H1 (cell line): ENCODE measurements around the gene TTC13. TPM values are rescaled to one million over a fixed set of nuclear protein-coding genes. Genes with fewer than 3 reads are reported as not detected.

ENCODE experiments used
- CTCF ChIA-PET: fragments of 300-600 bp; sonication (Branson Sonifier 250); formaldehyde crosslinking; loops from one replicate; lab custom pipeline; 2021; ENCODE audit not compliant: partially characterized antibody; lab: Charles Lee
- POLR2A ChIA-PET: fragments of 300-600 bp; sonication (Branson Sonifier 250); formaldehyde crosslinking; loops from one replicate; lab custom pipeline; 2021; ENCODE audit warnings: inconsistent platforms; ENCODE audit not compliant: partially characterized antibody; lab: Charles Lee
- DNase-seq, 2 experiments: peaks; one replicate each; pipeline versions ENCODE4 v3.0.0 to v3.0.0-alpha.2; 2010 to 2022; ENCODE audit warnings: low spot score in 2 of 2, low read depth in 1 of 2, mixed read lengths in 1 of 2
- FAIRE-seq: peaks from 2 replicates; lab custom pipeline; 2011; peaks lifted over from hg19 to GRCh38; lab: Jason Lieb, UNC
- H2AFZ ChIP-seq: 2 replicates; pipeline ENCODE4 v1.8.1; 2012; ENCODE audit warnings: low read length, inconsistent platforms
- H2AK5ac ChIP-seq: 2 replicates; pipeline ENCODE4 v1.6.1; 2013; ENCODE audit warnings: low read depth, low read length
- H2BK120ac ChIP-seq: replicated peaks from 2 replicates; pipeline ENCODE3; 2013; ENCODE audit warnings: low read depth, low read length, inconsistent platforms
- H2BK12ac ChIP-seq: 2 replicates; pipeline ENCODE4 v1.6.1; 2013; ENCODE audit warnings: low read depth, low read length
- H2BK15ac ChIP-seq: 2 replicates; pipeline ENCODE4 v1.6.1; 2013; ENCODE audit warnings: low read length
- H2BK20ac ChIP-seq: 2 replicates; pipeline ENCODE4 v1.6.1; 2013; ENCODE audit warnings: low read length
- H2BK5ac ChIP-seq: 2 replicates; pipeline ENCODE4 v1.6.1; 2013; ENCODE audit warnings: low read depth, low read length
- H3K14ac ChIP-seq: 2 replicates; pipeline ENCODE4 v1.6.1; 2013; ENCODE audit warnings: inconsistent platforms; ENCODE audit not compliant: insufficient read length
- H3K18ac ChIP-seq: 2 replicates; pipeline ENCODE4 v1.6.1; 2013; ENCODE audit warnings: low read length; ENCODE audit errors: extremely low read depth
- H3K23ac ChIP-seq: 2 replicates; pipeline ENCODE4 v1.6.1; 2013; ENCODE audit warnings: inconsistent platforms; ENCODE audit not compliant: insufficient read length
- H3K23me2 ChIP-seq: 2 replicates; pipeline ENCODE4 v1.6.1; 2013; ENCODE audit warnings: low read depth, low read length
- H3K27ac ChIP-seq: 2 replicates; pipeline ENCODE4 v1.6.1; 2011; ENCODE audit warnings: low read depth, low read length, inconsistent platforms
- H3K27me3 ChIP-seq, 4 experiments: replicated peaks in 1 of 4; 1 replicate in 1 of 4; 2 replicates in 3 of 4; pipeline versions ENCODE4 v1.6.1 to v1.8.1; 2011 to 2013; ENCODE audit warnings: low read length in 3 of 4, mild to moderate bottlenecking in 3 of 4, inconsistent platforms in 2 of 4, mixed read lengths in 2 of 4, moderate library complexity in 1 of 4; ENCODE audit not compliant: control insufficient read depth in 3 of 4, insufficient read depth in 3 of 4; ENCODE audit errors: extremely low read depth in 1 of 4
- H3K36me3 ChIP-seq, 4 experiments: 2 replicates each; pipeline versions ENCODE4 v1.6.1 to v1.8.1; 2011 to 2013; ENCODE audit warnings: mild to moderate bottlenecking in 4 of 4, low read length in 3 of 4, moderate library complexity in 2 of 4, control low read depth in 1 of 4, inconsistent platforms in 1 of 4; ENCODE audit not compliant: insufficient read depth in 4 of 4, control insufficient read depth in 2 of 4
- H3K4ac ChIP-seq: replicated peaks from 2 replicates; pipeline ENCODE3; 2013; ENCODE audit warnings: low read length, low read depth, mixed read lengths, inconsistent platforms; ENCODE audit not compliant: insufficient read length
- H3K4me1 ChIP-seq, 4 experiments: replicated peaks in 1 of 4; 1 replicate in 1 of 4; 2 replicates in 3 of 4; pipeline versions ENCODE4 v1.6.1 to v1.8.1; 2011 to 2013; ENCODE audit warnings: low read length in 3 of 4, inconsistent platforms in 2 of 4, mixed read lengths in 1 of 4; ENCODE audit not compliant: insufficient read depth in 4 of 4, control insufficient read depth in 3 of 4
- H3K4me2 ChIP-seq, 2 experiments: 2 replicates each; pipeline versions ENCODE4 v1.6.1 to v1.8.1; 2011 to 2013; ENCODE audit warnings: low read depth in 2 of 2, low read length in 2 of 2, control low read depth in 1 of 2, inconsistent platforms in 1 of 2, mild to moderate bottlenecking in 1 of 2; ENCODE audit not compliant: insufficient read depth in 1 of 2
- H3K4me3 ChIP-seq, 4 experiments: fragments of 200-600, 300-600 bp in 1 of 4; sonication (generic), shearing (Covaris generic), sonication (Bioruptor Twin) in 1 of 4; 2 replicates each; pipeline versions ENCODE4 v1.5.1 to v1.8.1; 2011 to 2016; ENCODE audit warnings: low read length in 4 of 4, low read depth in 3 of 4, control low read depth in 2 of 4, inconsistent platforms in 2 of 4, mild to moderate bottlenecking in 2 of 4, mixed read lengths in 1 of 4, moderate library complexity in 1 of 4; ENCODE audit not compliant: insufficient read depth in 2 of 4; ENCODE audit errors: extremely low read depth in 1 of 4
- H3K56ac ChIP-seq: replicated peaks from 2 replicates; pipeline ENCODE3; 2013; ENCODE audit warnings: low read depth, mild to moderate bottlenecking, mixed read lengths, low read length, inconsistent platforms; ENCODE audit not compliant: insufficient read length
- H3K79me1 ChIP-seq: 2 replicates; pipeline ENCODE4 v1.6.1; 2013; ENCODE audit warnings: low read depth, low read length, control low read depth
- H3K79me2 ChIP-seq, 2 experiments: 2 replicates each; pipeline versions ENCODE4 v1.6.1 to v1.8.1; 2012 to 2013; ENCODE audit warnings: low read length in 2 of 2, mild to moderate bottlenecking in 2 of 2, inconsistent platforms in 1 of 2; ENCODE audit not compliant: insufficient read depth in 2 of 2, control insufficient read depth in 1 of 2
- H3K9ac ChIP-seq, 4 experiments: replicated peaks in 1 of 4; 1 replicate in 1 of 4; 2 replicates in 3 of 4; pipeline versions ENCODE4 v1.6.1 to v1.8.1; 2011 to 2013; ENCODE audit warnings: low read depth in 3 of 4, low read length in 3 of 4, control low read depth in 2 of 4, mild to moderate bottlenecking in 2 of 4, moderate library complexity in 2 of 4, inconsistent platforms in 1 of 4; ENCODE audit errors: extremely low read depth in 1 of 4
- H3K9me3 ChIP-seq, 2 experiments: 2 replicates each; pipeline versions ENCODE4 v1.6.1 to v1.8.1; 2012 to 2013; ENCODE audit warnings: mild to moderate bottlenecking in 2 of 2, moderate library complexity in 2 of 2, control low read depth in 1 of 2, inconsistent platforms in 1 of 2, low read depth in 1 of 2, low read length in 1 of 2, mixed read lengths in 1 of 2; ENCODE audit not compliant: insufficient read depth in 2 of 2
- H4K20me1 ChIP-seq, 2 experiments: replicated peaks in 1 of 2; 2 replicates each; pipeline versions ENCODE3 to v1.8.1; 2011 to 2013; ENCODE audit warnings: inconsistent platforms in 2 of 2, low read length in 2 of 2, mild to moderate bottlenecking in 1 of 2; ENCODE audit not compliant: insufficient read depth in 2 of 2, control insufficient read depth in 1 of 2
- H4K5ac ChIP-seq: 2 replicates; pipeline ENCODE4 v1.6.1; 2013; ENCODE audit warnings: low read length, low read depth, mixed read lengths, inconsistent platforms; ENCODE audit not compliant: insufficient read length
- H4K8ac ChIP-seq: 2 replicates; pipeline ENCODE4 v1.8.0; 2013; ENCODE audit warnings: mild to moderate bottlenecking, moderate library complexity, low read length, inconsistent platforms; ENCODE audit not compliant: insufficient read depth; ENCODE audit errors: extremely low read depth
- H4K91ac ChIP-seq: replicated peaks from 2 replicates; pipeline ENCODE3; 2013; ENCODE audit warnings: low read length, mixed read lengths, inconsistent platforms; ENCODE audit not compliant: insufficient read length
- CBX8 ChIP-seq: fragments of 300-800, 300-1000 bp; sonication (generic); IDR thresholded peaks from 2 replicates; pipeline ENCODE4 v1.7.1; 2016; ENCODE audit warnings: low read depth, low read length, borderline replicate concordance
- EZH2 ChIP-seq: fragments of 200-600 bp; sonication (generic); IDR thresholded peaks from 2 replicates; pipeline ENCODE4 v1.7.1; 2012; ENCODE audit warnings: low read depth, mild to moderate bottlenecking, moderate library complexity, low read length, inconsistent platforms; ENCODE audit not compliant: severe bottlenecking
- GABPA ChIP-seq: IDR thresholded peaks from 2 replicates; pipeline ENCODE4 v1.6.1; 2011; ENCODE audit warnings: mild to moderate bottlenecking, low read length, moderate library complexity, borderline replicate concordance; ENCODE audit not compliant: insufficient read depth
- JUND ChIP-seq: IDR thresholded peaks from 2 replicates; pipeline ENCODE4 v1.6.1; 2011; ENCODE audit warnings: mild to moderate bottlenecking, improper control_type of control experiment, low read length
- RAD21 ChIP-seq, 2 experiments: IDR thresholded peaks in 1 of 2; conservative IDR thresholded peaks in 1 of 2; 2 replicates each; pipeline ENCODE4 v1.6.1; 2011; ENCODE audit warnings: low read depth in 2 of 2, low read length in 2 of 2, improper control_type of control experiment in 1 of 2, inconsistent platforms in 1 of 2, mild to moderate bottlenecking in 1 of 2, moderate library complexity in 1 of 2
- RBBP5 ChIP-seq: IDR thresholded peaks from 2 replicates; pipeline ENCODE4 v1.7.1; 2012; ENCODE audit warnings: low read depth, mild to moderate bottlenecking, inconsistent platforms, low read length, moderate library complexity, borderline replicate concordance
- RXRA ChIP-seq: IDR thresholded peaks from 2 replicates; pipeline ENCODE4 v1.6.1; 2011; ENCODE audit warnings: low read depth, mild to moderate bottlenecking, low read length, moderate library complexity; ENCODE audit not compliant: insufficient read depth
- SP4 ChIP-seq: IDR thresholded peaks from 2 replicates; pipeline ENCODE4 v1.6.1; 2012; ENCODE audit warnings: low read length, inconsistent platforms
- TAF7 ChIP-seq: optimal IDR thresholded peaks from 2 replicates; pipeline ENCODE3; 2011; ENCODE audit warnings: low read depth, mild to moderate bottlenecking, inconsistent platforms, low read length, moderate library complexity, borderline replicate concordance
- WGBS, 2 experiments: shearing (Covaris generic) in 1 of 2; methylation state at CpG; one replicate each; pipeline versions ENCODE4 v1.1.6 to v1.1.7; 2013 to 2015; ENCODE audit warnings: low lambda C conversion rate in 2 of 2, mixed read lengths in 2 of 2, inconsistent platforms in 1 of 2, low coverage in 1 of 2, missing lambda C conversion rate in 1 of 2; ENCODE audit not compliant: insufficient replicate concordance in 2 of 2, insufficient coverage in 1 of 2, insufficient read length in 1 of 2; ENCODE audit errors: extremely low coverage in 1 of 2, missing lambda C conversion rate in 1 of 2; 5-methylcytosine and 5-hydroxymethylcytosine counted together
- polyA plus RNA-seq, 7 experiments: library from polyadenylated mRNA; depleted of rRNA in 3 of 7; stranded (reverse) in 5 of 7; unstranded in 2 of 7; fragments of >200 nt in 5 of 7; fragments of 200-250 nt in 2 of 7; gene quantifications; 1 replicate in 5 of 7; 2 replicates in 1 of 7; 4 replicates in 1 of 7; pipeline versions ENCODE4 v1.2.1 to v1.2.3, GENCODE V29; 2011 to 2013; ENCODE audit warnings: missing spikeins in 2 of 7, mixed read lengths in 2 of 7
- total RNA-seq: library from RNA; stranded (reverse); fragmentation: NEBNext Ultra II Directional; extraction: Animal tissue kit (Norgen Biotek cat#: 25700); gene quantifications from 2 replicates; pipeline ENCODE4 v1.2.1, GENCODE V29; 2021
- TF ChIP-seq, protein P1 (sequence below), 3 experiments: IDR thresholded peaks; 1 replicate in 2 of 3; 2 replicates in 1 of 3; pipeline versions ENCODE4 v1.5.1 to v1.6.1; 2011; ENCODE audit warnings: low read length in 3 of 3, mild to moderate bottlenecking in 3 of 3, inconsistent platforms in 2 of 3, low read depth in 1 of 3, moderate library complexity in 1 of 3; ENCODE audit not compliant: insufficient read depth in 1 of 3; ENCODE audit errors: control extremely low read depth in 1 of 3

The TTC13 gene
- total and polyA plus RNA-seq, 2 of the 8 experiments (the other 6 are each of a cell fraction or from before 2014, with no cell fraction given) = 3.1 to 7.1 TPM

DNA sequence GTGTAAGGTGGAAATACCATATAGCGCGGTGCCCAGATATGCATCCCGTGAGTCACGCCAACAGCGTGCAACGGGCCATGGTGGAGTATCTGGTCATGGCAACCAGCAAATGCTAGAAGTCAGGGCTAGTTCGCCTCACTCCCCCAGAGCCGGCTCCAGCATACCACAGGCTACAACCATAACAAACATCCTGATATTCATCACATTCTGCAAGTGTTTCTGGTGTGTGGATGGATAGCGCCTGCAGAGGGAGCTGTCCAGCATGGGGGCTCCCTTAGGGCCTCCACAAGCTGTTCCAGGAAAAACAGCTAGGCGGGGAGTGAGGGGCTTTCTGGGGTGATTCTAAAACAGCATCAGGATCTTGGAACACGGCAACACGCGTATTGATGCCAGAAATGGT, 117.2 kb downstream of the TTC13 start:
- FAIRE-seq (no peak), DNase-seq (no peak)
- Histone ChIP-seq H3K4me1 (peaks cover 2 to 17% (median 8%) of the 10 kb centered on the region in 4 experiments; a peak in 6 of 7 replicates), H3K14ac (no peak overlapping the region), H2BK15ac (no peak overlapping the region), H2AK5ac (no peak overlapping the region), H3K9ac (no peak overlapping the region), H3K4me3 (no peak overlapping the region), H4K8ac (no peak overlapping the region), H3K36me3 (no peaks in the 10 kb centered on the region), H3K18ac (no peak overlapping the region), H3K9me3 (no peaks in the 10 kb centered on the region), H3K4me2 (no peak overlapping the region), H3K27me3 (no peaks in the 10 kb centered on the region), H4K91ac (no peak overlapping the region), H2AFZ (no peak overlapping the region), H3K27ac (no peak overlapping the region), H2BK120ac (no peak overlapping the region), H3K79me2 (peaks cover 3 to 89% of the 10 kb centered on the region in 2 experiments; a peak in 3 of 4 replicates), H2BK20ac (no peak overlapping the region), H3K23me2 (no peaks in the 10 kb centered on the region), H3K79me1 (peaks cover 2% of the 10 kb centered on the region; the same call in 1 of the 2 replicates), H2BK12ac (no peak overlapping the region), H2BK5ac (no peak overlapping the region), H3K4ac (no peak overlapping the region), H4K5ac (no peak overlapping the region), H3K23ac (no peak overlapping the region), H4K20me1 (peaks cover 5 to 8% of the 10 kb centered on the region in 2 experiments), H3K56ac (no peak overlapping the region)
- 91% methylated on average over 13 of the region's 13 CpGs; no CpG with 5 or more reads in 1 of the 2 experiments for WGBS, 2 experiments
- ChIA-PET CTCF (interaction anchor here (0.7 to 1.7 kb wide), 24 partner anchors 9 to 903 kb away, joined by 3 to 16 read pairs (median 4); no protein-coding TSS in a partner anchor), POLR2A (interaction anchor here (0.9 kb wide), 1 partner anchor 108 kb away, joined by 3 read pairs; no protein-coding TSS in a partner anchor)
- no peak for TF ChIP-seq RXRA
- TF ChIP-seq, protein P1, sequence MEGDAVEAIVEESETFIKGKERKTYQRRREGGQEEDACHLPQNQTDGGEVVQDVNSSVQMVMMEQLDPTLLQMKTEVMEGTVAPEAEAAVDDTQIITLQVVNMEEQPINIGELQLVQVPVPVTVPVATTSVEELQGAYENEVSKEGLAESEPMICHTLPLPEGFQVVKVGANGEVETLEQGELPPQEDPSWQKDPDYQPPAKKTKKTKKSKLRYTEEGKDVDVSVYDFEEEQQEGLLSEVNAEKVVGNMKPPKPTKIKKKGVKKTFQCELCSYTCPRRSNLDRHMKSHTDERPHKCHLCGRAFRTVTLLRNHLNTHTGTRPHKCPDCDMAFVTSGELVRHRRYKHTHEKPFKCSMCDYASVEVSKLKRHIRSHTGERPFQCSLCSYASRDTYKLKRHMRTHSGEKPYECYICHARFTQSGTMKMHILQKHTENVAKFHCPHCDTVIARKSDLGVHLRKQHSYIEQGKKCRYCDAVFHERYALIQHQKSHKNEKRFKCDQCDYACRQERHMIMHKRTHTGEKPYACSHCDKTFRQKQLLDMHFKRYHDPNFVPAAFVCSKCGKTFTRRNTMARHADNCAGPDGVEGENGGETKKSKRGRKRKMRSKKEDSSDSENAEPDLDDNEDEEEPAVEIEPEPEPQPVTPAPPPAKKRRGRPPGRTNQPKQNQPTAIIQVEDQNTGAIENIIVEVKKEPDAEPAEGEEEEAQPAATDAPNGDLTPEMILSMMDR (IDR thresholded peaks at IDR 0.05; ENCODE audit: control extremely low read depth in 1 of 3, insufficient read depth in 1 of 3, low read depth in 1 of 3, low read length in 3 of 3) = peak; percentile 34 to 98 (median 70)
- no peak for TF ChIP-seq SP4
- no peak for TF ChIP-seq GABPA
- TF ChIP-seq TAF7 = no peak
- no peak for TF ChIP-seq RBBP5
- no peak for TF ChIP-seq EZH2
- TF ChIP-seq RAD21 (IDR thresholded peaks at IDR 0.05 in 1 of 2, conservative IDR thresholded peaks at IDR 0.05 in 1 of 2; ENCODE audit: low read depth in 2 of 2, low read length in 2 of 2) = peak; percentile 19 to 51; a peak in 3 of 4 replicates
- TF ChIP-seq JUND = no peak
- TF ChIP-seq CBX8 = no peak
